Measurements from ENCODE around the gene PCNT.

GRCh38 chr21:46461909-46462308 lies 138.0 kb downstream of the PCNT start:
- TF ChIP-seq CTCF (IDR thresholded peaks at IDR 0.05; ENCODE audit: low read depth, low read length), result no peak
- TF ChIP-seq EZH2phosphoT487 (IDR thresholded peaks at IDR 0.05; ENCODE audit: low read depth), result no peak

All from OCI-LY3 (cell line).